GM18519 (cell line): Measurements from ENCODE around the gene CYTH4.

Source experiments
- ATAC-seq: cut with Tn5 transposase; IDR thresholded peaks from one replicate; pipeline ENCODE4 v1.9.1; 2021; ENCODE audit warnings: mild to moderate bottlenecking, moderate library complexity; ENCODE audit not compliant: unreplicated experiment, low FRiP score

The CYTH4 gene

GRCh38 chr22:37288521-37288920, 6.2 kb downstream of the CYTH4 start:
- ATAC-seq = no peak

GRCh38 chr22:37289156-37289735, 6.9 kb downstream of the CYTH4 start:
- ATAC-seq = no peak

GRCh38 chr22:37290737-37291136, 8.4 kb downstream of the CYTH4 start:
- ATAC-seq = no peak

GRCh38 chr22:37291559-37292298, 9.4 kb downstream of the CYTH4 start:
- no peak for ATAC-seq

GRCh38 chr22:37292641-37293040, 10.3 kb downstream of the CYTH4 start:
- no peak for ATAC-seq

- no peak for ATAC-seq
These were observed 10.9 kb downstream of the CYTH4 start for GRCh38 chr22:37293172-37293571.

GRCh38 chr22:37294747-37295146, 12.4 kb downstream of the CYTH4 start:
- ATAC-seq = no peak

- no peak for ATAC-seq
These were observed 13.0 kb downstream of the CYTH4 start for GRCh38 chr22:37295213-37295886.

- no peak for ATAC-seq
These were observed 13.6 kb downstream of the CYTH4 start for GRCh38 chr22:37295946-37296345.

GRCh38 chr22:37298748-37299495, 16.6 kb downstream of the CYTH4 start:
- no peak for ATAC-seq

- no peak for ATAC-seq
These were observed 17.7 kb downstream of the CYTH4 start for GRCh38 chr22:37299969-37300509.

- ATAC-seq = no peak
These were observed 18.3 kb downstream of the CYTH4 start for GRCh38 chr22:37300551-37301017.

- no peak for ATAC-seq
These were observed 19.0 kb downstream of the CYTH4 start for GRCh38 chr22:37301144-37301830.

- no peak for ATAC-seq
These were observed 20.6 kb downstream of the CYTH4 start for GRCh38 chr22:37302674-37303555.

- no peak for ATAC-seq
These were observed 21.5 kb downstream of the CYTH4 start for GRCh38 chr22:37303821-37304274.

- ATAC-seq = no peak
These were observed 22.5 kb downstream of the CYTH4 start for GRCh38 chr22:37304595-37305343.

GRCh38 chr22:37305887-37306286, 23.6 kb downstream of the CYTH4 start:
- no peak for ATAC-seq

GRCh38 chr22:37306494-37306829, 24.2 kb downstream of the CYTH4 start:
- no peak for ATAC-seq
